ENCODE measurements around the gene SPINK7.

The SPINK7 gene

DNA sequence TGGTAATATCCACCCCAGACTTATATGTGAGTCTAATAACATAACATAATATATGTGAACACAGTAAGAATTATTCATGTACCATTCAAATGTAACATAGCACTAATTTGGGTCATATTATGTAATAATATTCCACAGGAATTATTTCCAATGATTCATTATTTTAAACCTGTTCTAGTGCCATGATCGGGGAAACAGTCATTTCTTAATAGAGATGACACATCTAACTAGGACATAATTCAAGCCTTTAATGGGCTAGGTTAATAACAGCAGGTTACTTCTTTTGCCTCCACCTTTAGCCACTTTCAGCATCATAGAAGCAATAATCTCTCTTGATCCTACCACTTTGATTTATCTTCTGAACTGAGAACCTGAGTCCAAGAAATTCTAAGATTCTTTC, 35.5 kb downstream of the SPINK7 start:
- no peak for DNase-seq

DNA sequence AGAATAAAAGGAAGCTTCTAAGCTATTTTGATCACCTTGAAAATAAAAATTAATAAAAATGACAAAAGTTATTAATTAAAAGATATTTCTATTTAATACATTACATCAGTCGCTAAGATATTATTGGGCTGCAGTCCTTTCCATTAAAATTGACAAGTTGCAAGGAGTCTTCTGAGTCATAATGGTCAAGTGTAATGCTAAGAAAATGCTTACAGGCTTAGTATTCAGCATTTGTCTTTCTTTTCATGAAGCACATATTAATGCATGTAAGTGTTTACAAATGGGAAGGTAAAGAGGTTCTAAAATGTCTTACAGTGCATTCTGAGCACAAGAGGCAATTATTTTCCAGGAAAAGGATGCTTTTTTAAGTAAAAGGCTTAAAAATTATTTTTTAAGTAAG, 40.5 kb downstream of the SPINK7 start:
- DNase-seq = no peak

DNA sequence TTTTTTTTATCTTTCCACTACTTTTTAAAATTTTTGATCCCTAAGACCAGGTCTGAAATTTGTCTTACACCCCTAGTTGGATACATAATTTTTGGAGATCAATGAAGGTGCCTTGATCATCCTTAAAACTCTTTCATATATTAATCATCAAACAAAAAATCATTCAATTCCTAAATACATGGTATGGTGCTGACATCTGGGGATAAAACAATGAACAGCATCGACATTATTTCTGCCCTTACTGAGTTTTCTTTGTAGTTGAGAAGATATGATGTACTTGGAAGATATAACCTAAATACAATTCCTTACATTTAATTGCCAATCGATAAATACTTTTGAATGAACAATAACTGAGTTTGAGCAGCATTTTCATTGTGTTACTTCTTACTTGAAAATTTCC, 41.4 kb downstream of the SPINK7 start:
- no peak for DNase-seq

DNA sequence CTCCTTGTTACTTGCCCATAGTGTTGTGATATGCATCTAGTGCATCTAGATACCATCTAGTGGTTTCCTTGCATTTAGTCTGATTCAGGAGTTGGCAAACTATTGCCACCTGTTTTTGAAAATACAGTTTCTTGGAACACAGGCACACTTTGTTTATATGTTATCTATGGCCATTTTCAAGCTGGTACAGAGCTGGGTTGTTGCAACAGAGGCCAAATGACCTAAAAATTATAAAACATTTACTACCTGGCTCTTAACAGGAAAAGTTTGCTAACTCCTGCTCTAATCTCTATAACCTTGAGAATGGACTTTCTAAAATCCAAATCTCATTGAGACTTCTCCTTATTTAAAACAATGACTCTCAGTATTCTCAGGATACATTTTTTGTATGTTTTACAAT, 52.1 kb downstream of the SPINK7 start:
- no peak for DNase-seq
